ENCODE results near the gene RNF181.
"Not testable (repeated sequence)": the region's sequence is repeated elsewhere in the genome, so short reads cannot be mapped to it uniquely, and the experiment has no call there.

RNF181 gene

DNA sequence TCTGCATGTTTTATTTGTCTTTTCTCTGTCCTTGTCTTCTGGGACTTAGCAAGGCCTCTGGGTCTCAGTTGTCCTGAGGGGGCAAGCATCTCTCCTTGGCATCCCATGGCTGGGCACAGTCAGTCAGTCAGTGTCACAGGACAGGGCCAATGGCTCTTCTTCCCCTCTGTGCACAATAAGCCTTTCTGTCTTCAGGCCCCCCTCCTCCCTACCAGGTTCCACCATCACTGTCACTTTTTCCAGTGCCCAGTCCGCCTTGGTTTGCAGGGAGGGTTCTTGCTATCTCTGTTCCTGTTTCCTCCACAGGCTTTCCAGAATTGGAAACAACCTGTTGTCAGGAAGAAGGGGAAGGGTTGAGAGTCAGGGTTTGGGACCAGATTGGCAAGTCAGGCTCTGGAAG is 13.1 kb upstream of the RNF181 start:
- H3K4me3 Mint-ChIP-seq = no peak overlapping the region
- H3K27ac Mint-ChIP-seq = peak overlapping the region; percentile 82
- peaks cover 76% of the 10 kb centered on the region for H3K36me3 Mint-ChIP-seq (ENCODE audit: low read depth)
- intact Hi-C loops (cut with micrococcal nuclease) = no loop called here
- peaks cover 94% of the 10 kb centered on the region for H3K4me1 Mint-ChIP-seq (ENCODE audit: low read depth)
- no peaks in the 10 kb centered on the region for H3K27me3 Mint-ChIP-seq
- no peaks in the 10 kb centered on the region for H3K9me3 Mint-ChIP-seq

DNA sequence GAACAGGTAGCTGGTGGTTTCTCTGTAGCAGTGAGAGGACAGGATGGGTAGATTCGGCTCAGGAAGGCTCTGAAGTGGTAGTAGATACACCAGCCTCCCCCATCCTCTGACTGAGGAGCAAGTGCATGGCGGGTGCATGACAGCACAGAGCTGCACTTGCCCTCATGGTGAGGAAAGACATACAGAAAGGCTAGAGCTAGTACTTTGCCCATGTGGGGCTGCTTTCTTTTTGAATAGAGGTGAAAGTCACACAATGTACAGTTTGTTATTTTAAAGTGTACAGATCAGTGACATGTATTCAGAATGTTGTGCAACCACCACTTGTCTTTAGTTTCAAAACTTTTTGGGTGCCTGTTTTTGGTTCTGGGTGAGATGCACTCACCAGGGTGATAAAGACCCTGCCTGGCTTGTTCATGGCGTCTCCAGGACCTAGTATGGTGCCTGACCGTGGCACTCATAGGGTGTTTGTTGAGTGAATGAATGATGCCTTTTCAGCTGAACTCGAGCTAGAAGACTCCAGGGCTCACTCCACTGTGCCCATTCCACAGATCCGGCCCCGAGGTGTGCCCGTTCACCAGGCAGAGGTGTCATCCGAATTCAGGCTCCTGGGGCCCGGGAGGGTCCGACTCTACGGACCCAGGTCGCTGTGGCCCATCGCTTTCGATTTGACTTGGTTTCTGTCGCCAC is 11.7 kb upstream of the RNF181 start:
- peaks cover 63% of the 10 kb centered on the region for H3K36me3 Mint-ChIP-seq (ENCODE audit: low read depth)

DNA sequence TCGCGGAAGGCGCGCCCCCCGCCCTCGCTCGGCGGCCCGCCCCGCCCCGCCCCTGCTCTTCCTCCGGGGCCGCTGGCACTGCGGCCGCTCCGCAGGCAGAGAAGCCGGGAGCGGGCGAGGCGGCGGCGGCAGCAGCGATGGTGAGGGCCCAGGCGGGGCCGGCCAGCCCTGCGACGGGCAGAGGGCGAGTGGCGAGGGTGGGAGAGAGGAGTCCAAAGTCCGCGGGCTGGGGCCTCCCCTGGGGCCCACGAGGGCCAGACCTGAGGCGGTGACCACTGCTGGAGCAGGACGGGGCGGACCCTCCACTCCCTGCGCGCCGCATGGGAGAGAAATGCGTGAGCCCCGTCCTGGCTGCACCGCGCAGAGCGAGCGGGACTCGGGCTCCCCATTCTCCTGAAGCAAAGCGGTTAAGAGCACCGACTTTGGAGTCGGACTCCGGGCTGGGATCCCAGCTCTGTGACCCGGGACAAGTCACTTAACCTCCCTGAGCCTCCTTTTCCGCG is 11.1 kb upstream of the RNF181 start, which contains the start of gene VAMP5:
Gene VAMP5, plus strand, starts transcription at position 78 of the 503 bp plus-strand sequence. Its CDS starts 60 bp downstream, at position 138.
- Mint-ChIP-seq H3K27ac (peak within 1 kb of the TSS; percentile 82), H3K36me3 (ENCODE audit: low read depth) (peaks cover 57% of the 10 kb centered on the region), H3K9me3 (no peaks in the 10 kb centered on the region), H3K4me3 (peak within 1 kb of the TSS; percentile 65), H3K4me1 (ENCODE audit: low read depth) (peaks cover 93% of the 10 kb centered on the region), H3K27me3 (no peaks in the 10 kb centered on the region)
- intact Hi-C loops (cut with micrococcal nuclease) = no loop called here

More for the DNA sequence above, 11.7 kb upstream of the RNF181 start:
- H3K27me3 Mint-ChIP-seq = no peaks in the 10 kb centered on the region
- peak overlapping the region; percentile 82 for H3K27ac Mint-ChIP-seq
- H3K9me3 Mint-ChIP-seq = no peaks in the 10 kb centered on the region
- intact Hi-C loops (cut with micrococcal nuclease) = no loop called here
- H3K4me1 Mint-ChIP-seq (ENCODE audit: low read depth) = peaks cover 94% of the 10 kb centered on the region
- H3K4me3 Mint-ChIP-seq = peak overlapping the region; percentile 40

DNA sequence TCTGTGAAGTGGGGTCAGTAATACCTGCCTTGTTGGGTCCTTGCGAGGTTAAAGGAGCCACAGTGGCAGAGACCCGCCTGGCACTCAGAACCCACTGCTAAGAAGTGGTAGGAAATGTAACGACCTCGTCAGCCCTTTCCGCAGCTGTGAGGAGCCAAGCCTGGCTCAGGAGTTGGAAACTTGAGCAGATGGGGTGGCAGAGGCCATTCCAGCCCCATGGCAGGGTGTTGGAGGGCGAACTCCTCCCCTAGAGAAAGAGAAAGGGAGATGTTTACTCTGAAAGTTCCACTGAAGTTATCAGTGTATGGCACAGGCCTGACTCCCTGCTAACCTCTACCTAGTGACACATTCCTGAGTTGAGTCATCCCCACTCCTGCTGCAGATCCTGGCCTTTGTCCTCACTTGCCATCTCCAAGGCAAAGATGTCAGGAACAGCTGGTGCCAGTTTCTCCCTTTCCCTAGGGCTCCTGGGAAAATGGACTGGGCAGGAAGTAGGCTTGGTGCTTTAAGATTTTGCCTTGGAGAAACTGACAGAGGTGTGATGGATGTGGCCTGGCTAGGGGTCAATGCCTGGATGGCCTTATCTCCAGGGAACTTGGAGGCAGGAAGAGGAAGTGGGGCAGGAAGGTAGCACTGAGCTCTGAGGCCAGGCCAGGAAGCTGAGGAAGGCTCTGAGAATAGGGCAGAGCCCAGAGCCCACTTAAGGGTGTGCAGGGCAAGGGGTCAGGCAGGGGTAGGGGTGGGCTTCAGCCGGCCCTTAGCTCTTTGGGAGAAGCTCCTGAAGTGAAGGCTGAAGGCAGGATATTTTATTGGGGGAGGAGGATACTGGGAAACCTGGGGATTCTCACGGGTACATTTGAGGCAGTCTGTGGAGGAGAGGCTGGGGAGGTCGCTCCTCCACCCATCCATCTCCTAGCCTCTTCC is 10.4 kb upstream of the RNF181 start:
- Mint-ChIP-seq H3K36me3 (ENCODE audit: low read depth) (peaks cover 50% of the 10 kb centered on the region), H3K9me3 (no peaks in the 10 kb centered on the region), H3K4me1 (ENCODE audit: low read depth) (peaks cover 93% of the 10 kb centered on the region), H3K27ac (peak overlapping the region; percentile 82), H3K4me3 (peak overlapping the region; percentile 65), H3K27me3 (no peaks in the 10 kb centered on the region)
- intact Hi-C loops (cut with micrococcal nuclease) = no loop called here

DNA sequence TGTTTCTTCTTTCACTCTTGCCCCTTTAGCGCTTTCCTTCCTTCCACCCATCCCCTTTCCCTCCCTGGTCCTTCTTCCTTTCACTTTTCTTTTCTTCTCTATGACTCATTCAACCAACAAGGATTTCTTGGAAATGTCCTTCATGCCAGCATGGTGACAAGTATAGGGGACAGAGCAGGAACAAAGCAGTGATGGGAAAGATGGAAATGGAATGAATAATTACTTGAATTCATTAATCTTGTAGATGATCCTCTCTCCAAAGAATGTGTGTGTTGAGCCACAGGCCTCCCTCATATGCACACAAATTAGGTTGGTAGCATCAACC is 9.8 kb upstream of the RNF181 start:
- H3K4me1 Mint-ChIP-seq (ENCODE audit: low read depth) = peaks cover 93% of the 10 kb centered on the region
- intact Hi-C loops (cut with micrococcal nuclease) = no loop called here
- no peaks in the 10 kb centered on the region for H3K9me3 Mint-ChIP-seq
- H3K27me3 Mint-ChIP-seq = no peaks in the 10 kb centered on the region
- H3K27ac Mint-ChIP-seq = peak overlapping the region; percentile 82
- H3K36me3 Mint-ChIP-seq (ENCODE audit: low read depth) = peaks cover 43% of the 10 kb centered on the region
- no peak overlapping the region for H3K4me3 Mint-ChIP-seq

DNA sequence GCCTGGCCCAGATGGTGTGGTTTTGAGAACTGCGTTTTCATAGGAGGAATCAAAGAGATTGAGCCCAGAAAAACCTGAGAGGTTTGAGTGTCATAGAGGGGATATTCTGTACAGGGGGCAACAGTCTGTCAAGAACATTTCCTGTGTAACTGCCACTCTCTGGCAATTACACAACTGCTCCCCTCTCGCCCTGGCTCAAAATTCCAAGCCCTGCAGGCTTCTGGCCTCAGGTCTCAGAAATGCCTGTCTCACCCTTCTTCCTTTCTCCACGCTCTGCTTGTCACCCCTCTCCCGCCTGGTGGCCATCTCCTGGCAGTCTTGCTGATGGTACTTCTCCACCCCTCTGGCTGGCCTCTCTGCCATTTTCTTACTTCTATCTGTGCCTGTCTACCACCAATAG is 7.3 kb upstream of the RNF181 start:
- Mint-ChIP-seq H3K4me3 (no peak overlapping the region), H3K36me3 (ENCODE audit: low read depth) (peaks cover 35% of the 10 kb centered on the region), H3K27ac (peak overlapping the region; percentile 96), H3K27me3 (no peaks in the 10 kb centered on the region), H3K9me3 (no peaks in the 10 kb centered on the region), H3K4me1 (ENCODE audit: low read depth) (peaks cover 93% of the 10 kb centered on the region)
- intact Hi-C loops (cut with micrococcal nuclease) = no loop called here

DNA sequence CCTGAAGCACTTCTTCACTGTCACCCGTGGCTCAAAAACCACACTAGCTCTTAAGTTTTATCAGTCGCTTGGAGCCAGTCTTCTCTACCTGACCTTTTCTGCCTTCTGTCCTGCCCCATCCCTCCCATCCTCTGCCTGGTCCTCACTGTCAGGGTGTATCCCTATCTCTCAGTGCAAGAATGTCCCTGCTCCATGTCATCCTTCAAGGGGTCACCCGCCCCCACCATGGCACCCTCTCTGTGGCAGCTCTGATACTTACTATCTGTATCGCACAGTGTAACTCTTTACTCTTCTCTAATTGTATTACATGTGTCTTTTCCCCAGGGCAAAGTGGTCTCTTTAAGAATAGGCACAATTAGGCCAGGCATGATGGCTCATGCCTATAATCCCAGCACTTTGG is 6.9 kb upstream of the RNF181 start:
- Mint-ChIP-seq H3K36me3 (ENCODE audit: low read depth) (peaks cover 35% of the 10 kb centered on the region), H3K4me3 (no peak overlapping the region), H3K27ac (peak overlapping the region; percentile 96), H3K27me3 (no peaks in the 10 kb centered on the region), H3K9me3 (no peaks in the 10 kb centered on the region), H3K4me1 (ENCODE audit: low read depth) (peaks cover 93% of the 10 kb centered on the region)
- intact Hi-C loops (cut with micrococcal nuclease) = no loop called here

DNA sequence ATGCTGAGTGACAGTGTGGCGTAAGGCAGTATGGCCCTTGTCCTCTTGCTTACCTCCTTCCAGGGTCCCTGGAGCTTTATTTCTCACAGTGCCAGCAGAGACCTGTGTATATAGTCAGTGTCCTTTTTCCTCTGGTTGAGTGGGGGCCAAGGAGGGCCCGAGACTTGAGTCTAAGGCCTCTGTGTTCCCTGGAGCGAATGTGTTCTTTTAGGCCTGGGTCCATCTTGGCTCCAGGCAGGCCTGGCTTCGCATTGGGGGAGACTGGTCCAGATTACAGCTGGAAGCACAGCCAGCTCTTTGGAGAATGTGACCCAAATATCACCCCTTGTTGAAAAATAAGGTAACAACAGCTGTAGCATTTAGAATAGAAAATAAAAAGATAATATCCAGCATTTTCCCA is 6.4 kb upstream of the RNF181 start:
- Mint-ChIP-seq H3K27ac (peak overlapping the region; percentile 96), H3K27me3 (no peaks in the 10 kb centered on the region), H3K4me3 (no peak overlapping the region), H3K4me1 (ENCODE audit: low read depth) (peaks cover 92% of the 10 kb centered on the region), H3K9me3 (no peaks in the 10 kb centered on the region), H3K36me3 (ENCODE audit: low read depth) (peaks cover 33% of the 10 kb centered on the region)
- intact Hi-C loops (cut with micrococcal nuclease) = no loop called here

DNA sequence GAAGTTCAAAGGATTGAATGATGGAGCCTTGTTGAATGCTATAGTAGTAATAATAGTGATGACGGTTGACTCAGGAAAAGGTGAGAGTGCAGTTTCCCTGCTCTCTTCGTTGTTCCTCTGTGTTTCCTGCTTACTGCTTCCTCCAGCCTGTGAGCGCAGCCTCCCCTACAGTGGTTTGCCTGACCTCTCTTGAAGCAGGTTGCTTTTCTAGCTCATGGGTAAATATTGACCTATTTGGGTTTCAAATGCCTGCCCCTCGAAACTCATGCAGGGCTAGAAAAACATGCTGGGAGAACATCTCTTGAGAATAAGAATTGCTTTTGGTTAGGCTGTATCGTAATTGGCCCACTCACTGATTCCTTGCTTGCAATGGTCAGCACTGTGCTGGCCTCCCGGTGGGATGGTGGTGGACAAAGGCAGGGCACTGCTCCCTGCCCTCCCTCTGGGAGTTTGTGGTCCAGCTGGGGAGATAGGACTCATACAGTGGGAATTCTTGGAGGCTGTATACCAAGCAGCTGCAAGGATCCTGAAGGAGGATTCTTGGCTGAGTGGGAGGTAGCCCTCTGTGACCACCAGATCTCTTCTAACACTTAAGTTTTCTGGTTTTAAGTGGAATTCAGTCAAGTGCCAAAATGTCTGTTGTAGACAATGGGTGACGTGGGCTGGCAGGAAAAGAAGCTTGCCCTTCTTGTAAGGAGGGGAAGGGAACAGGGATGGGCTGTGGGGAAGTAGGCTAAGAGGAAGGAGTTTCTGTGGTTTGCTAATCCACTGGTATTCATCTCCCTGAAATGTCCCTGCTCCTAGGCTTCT is 5.4 kb upstream of the RNF181 start:
- Mint-ChIP-seq H3K4me1 (ENCODE audit: low read depth) (peaks cover 91% of the 10 kb centered on the region), H3K36me3 (ENCODE audit: low read depth) (peaks cover 34% of the 10 kb centered on the region), H3K4me3 (peak overlapping the region; percentile 70), H3K27ac (peak overlapping the region; percentile 96), H3K27me3 (no peaks in the 10 kb centered on the region), H3K9me3 (no peaks in the 10 kb centered on the region)
- intact Hi-C loops (cut with micrococcal nuclease) = no loop called here

DNA sequence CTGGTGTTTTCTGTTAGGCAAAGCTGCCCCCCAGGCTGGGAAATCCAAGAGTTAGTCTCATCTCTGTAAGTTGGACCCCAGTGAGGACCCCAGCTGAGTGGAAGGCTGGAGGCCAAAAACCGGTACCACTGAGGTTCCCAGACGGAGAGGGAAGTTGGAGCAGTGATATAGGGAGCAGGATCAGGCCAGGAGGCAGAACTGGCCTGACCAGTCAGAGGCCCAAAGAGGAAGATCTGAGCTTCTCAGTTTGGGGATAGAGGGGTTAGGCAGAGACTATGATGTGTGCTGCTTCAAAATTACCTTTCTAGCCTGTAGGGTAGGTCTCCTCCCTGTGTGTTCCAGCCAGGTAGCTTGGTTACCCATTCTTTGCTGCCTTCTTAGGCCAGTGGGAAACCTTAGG is 4.6 kb upstream of the RNF181 start:
- H3K4me3 Mint-ChIP-seq = peak overlapping the region; percentile 70
- H3K36me3 Mint-ChIP-seq (ENCODE audit: low read depth) = peaks cover 40% of the 10 kb centered on the region
- intact Hi-C loops (cut with micrococcal nuclease) = no loop called here
- peak overlapping the region; percentile 96 for H3K27ac Mint-ChIP-seq
- no peaks in the 10 kb centered on the region for H3K27me3 Mint-ChIP-seq
- no peaks in the 10 kb centered on the region for H3K9me3 Mint-ChIP-seq
- H3K4me1 Mint-ChIP-seq (ENCODE audit: low read depth) = peaks cover 87% of the 10 kb centered on the region

DNA sequence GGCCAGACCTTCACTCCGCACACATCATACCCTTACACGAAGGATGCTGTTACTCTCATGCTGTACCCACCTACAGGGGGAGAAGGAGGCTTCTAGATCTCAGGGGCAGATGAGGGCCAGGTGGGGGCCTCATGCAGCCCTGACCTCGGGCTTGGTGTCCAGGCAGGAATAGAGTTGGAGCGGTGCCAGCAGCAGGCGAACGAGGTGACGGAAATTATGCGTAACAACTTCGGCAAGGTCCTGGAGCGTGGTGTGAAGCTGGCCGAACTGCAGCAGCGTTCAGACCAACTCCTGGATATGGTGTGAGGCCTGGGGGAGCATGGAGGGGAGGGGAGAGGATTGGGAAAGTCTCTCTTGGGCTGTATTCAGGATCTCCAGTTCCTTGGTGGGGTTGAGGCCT is 4.0 kb upstream of the RNF181 start:
- H3K36me3 Mint-ChIP-seq (ENCODE audit: low read depth) = peaks cover 46% of the 10 kb centered on the region
- H3K9me3 Mint-ChIP-seq = no peaks in the 10 kb centered on the region
- no peak overlapping the region for H3K4me3 Mint-ChIP-seq
- peak overlapping the region; percentile 96 for H3K27ac Mint-ChIP-seq
- H3K4me1 Mint-ChIP-seq (ENCODE audit: low read depth) = peaks cover 87% of the 10 kb centered on the region
- no peaks in the 10 kb centered on the region for H3K27me3 Mint-ChIP-seq
- intact Hi-C loops (cut with micrococcal nuclease) = no loop called here

DNA sequence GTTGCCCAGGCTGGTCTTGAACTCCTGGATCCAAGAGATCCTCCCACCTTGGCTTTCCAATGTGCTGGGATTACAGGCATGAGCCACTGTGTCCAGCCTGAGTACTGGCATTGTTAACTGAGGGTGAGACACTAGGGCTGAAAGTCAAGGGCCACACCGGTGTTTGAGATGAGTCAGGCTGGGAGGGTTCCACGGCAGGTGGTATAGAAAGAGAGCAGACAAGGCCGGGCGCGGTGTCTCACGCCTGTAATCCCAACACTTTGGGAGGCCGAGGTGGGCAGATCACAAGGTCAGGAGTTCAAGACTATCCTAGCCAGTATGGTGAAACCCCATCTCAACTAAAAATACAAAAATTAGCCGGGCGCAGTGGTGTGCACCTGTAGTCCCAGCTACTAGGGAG is 3.2 kb upstream of the RNF181 start:
- H3K27ac Mint-ChIP-seq = peak overlapping the region; percentile 96
- intact Hi-C loops (cut with micrococcal nuclease); H3K9me3 Mint-ChIP-seq: not testable (repeated sequence)

DNA sequence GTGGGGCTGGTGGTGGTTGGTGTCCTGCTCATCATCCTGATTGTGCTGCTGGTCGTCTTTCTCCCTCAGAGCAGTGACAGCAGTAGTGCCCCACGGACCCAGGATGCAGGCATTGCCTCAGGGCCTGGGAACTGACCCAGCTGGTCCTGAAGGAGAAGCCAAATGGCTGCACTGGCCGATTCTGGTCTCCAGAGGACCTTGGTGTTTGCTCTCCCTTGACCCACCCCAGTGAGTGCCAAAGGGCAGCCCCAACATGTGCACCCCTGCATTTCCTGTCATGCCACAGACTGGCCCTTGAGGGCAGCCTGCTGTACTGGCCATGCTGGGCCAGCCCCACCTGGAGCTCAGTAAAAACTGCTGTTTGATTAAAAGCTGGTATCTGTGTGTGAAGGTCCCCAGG is 2.5 kb upstream of the RNF181 start:
- H3K4me1 Mint-ChIP-seq (ENCODE audit: low read depth) = peaks cover 86% of the 10 kb centered on the region
- intact Hi-C loops (cut with micrococcal nuclease) = no loop called here
- peak overlapping the region; percentile 96 for H3K27ac Mint-ChIP-seq
- H3K9me3 Mint-ChIP-seq = no peaks in the 10 kb centered on the region
- H3K4me3 Mint-ChIP-seq = no peak overlapping the region
- H3K36me3 Mint-ChIP-seq (ENCODE audit: low read depth) = peaks cover 61% of the 10 kb centered on the region
- H3K27me3 Mint-ChIP-seq = no peaks in the 10 kb centered on the region

More for the DNA sequence above, 3.2 kb upstream of the RNF181 start:
- Mint-ChIP-seq H3K4me1 (ENCODE audit: low read depth) (peaks cover 89% of the 10 kb centered on the region), H3K36me3 (ENCODE audit: low read depth) (peaks cover 53% of the 10 kb centered on the region)
- not testable (repeated sequence) for H3K27me3 Mint-ChIP-seq, H3K4me3 Mint-ChIP-seq
